ENCODE measurements around the gene SYVN1. TPM values are rescaled to one million over a fixed set of nuclear protein-coding genes. Genes with fewer than 3 reads are reported as not detected.

SYVN1 gene
- total RNA-seq, 2 experiments from 2014 or later = 89.1 to 96.8 TPM

GRCh38 chr11:65117206-65118096, 16.9 kb downstream of the SYVN1 start, which contains the start of gene ZNHIT2:
Gene ZNHIT2, minus strand, starts transcription at chr11:65117701. Its CDS starts 48 bp downstream, at chr11:65117653.
- peak within 1 kb of the TSS; percentile 91 for H3K27ac Mint-ChIP-seq
- TF ChIP-seq, protein P1, sequence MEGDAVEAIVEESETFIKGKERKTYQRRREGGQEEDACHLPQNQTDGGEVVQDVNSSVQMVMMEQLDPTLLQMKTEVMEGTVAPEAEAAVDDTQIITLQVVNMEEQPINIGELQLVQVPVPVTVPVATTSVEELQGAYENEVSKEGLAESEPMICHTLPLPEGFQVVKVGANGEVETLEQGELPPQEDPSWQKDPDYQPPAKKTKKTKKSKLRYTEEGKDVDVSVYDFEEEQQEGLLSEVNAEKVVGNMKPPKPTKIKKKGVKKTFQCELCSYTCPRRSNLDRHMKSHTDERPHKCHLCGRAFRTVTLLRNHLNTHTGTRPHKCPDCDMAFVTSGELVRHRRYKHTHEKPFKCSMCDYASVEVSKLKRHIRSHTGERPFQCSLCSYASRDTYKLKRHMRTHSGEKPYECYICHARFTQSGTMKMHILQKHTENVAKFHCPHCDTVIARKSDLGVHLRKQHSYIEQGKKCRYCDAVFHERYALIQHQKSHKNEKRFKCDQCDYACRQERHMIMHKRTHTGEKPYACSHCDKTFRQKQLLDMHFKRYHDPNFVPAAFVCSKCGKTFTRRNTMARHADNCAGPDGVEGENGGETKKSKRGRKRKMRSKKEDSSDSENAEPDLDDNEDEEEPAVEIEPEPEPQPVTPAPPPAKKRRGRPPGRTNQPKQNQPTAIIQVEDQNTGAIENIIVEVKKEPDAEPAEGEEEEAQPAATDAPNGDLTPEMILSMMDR (IDR thresholded peaks at IDR 0.05) = peak; percentile 88
- Histone ChIP-seq H3K27me3 (ENCODE audit: control insufficient read depth in 1 of 2, insufficient read depth in 2 of 2, low read length in 2 of 2) (no peaks in the 10 kb centered on the region), H3K4me1 (ENCODE audit: insufficient read depth, low read length) (peaks cover 66% of the 10 kb centered on the region), H3K9me3 (ENCODE audit: control insufficient read depth in 1 of 2, insufficient read depth in 1 of 2, low read length in 2 of 2) (no peaks in the 10 kb centered on the region), H3K27ac (ENCODE audit: low read depth in 1 of 2, low read length in 2 of 2) (peak within 1 kb of the TSS; percentile 79 to 85), H3K36me3 (ENCODE audit: insufficient read depth, low read length) (peaks cover 40% of the 10 kb centered on the region), H3K4me3 (ENCODE audit: low read length) (peak within 1 kb of the TSS; percentile 82)
- H3K4me3 Mint-ChIP-seq = peak within 1 kb of the TSS; percentile 96
- no peaks in the 10 kb centered on the region for H3K9me3 Mint-ChIP-seq
- intact Hi-C loops (cut with DNase I, micrococcal nuclease) = loop anchor here (1.0 to 10.0 kb wide), 12 partner anchors 7 to 407 kb away; partner anchors contain the start of genes CDCA5 (in 2 of the 2), VPS51 (in 2 of the 2), ZFPL1 (in 2 of the 2) and PPP2R5B (in 1 of the 2)
- ChIA-PET POLR2A (interaction anchor here (0.6 to 3.2 kb wide), 36 partner anchors 9 to 911 kb away, joined by 3 to 57 read pairs (median 4); partner anchors contain the start of genes ARL2, CAPN1, CCDC85B and EHD1), CTCF (interaction anchor here (0.6 to 5.3 kb wide), 17 partner anchors 8 to 339 kb away, joined by 3 to 23 read pairs (median 4); partner anchors contain the start of genes ARL2, SAC3D1, SF1 and SYVN1)
- ATAC-seq (ENCODE audit: poor library complexity) = peak; percentile 63
- H3K27me3 Mint-ChIP-seq = no peaks in the 10 kb centered on the region
- peaks cover 58% of the 10 kb centered on the region for H3K36me3 Mint-ChIP-seq (ENCODE audit: low read depth)
- peak; percentile 99 to 100 (median 100) for DNase-seq
- peaks cover 51% of the 10 kb centered on the region for H3K4me1 Mint-ChIP-seq (ENCODE audit: low read depth)

- H3K4me1 ChIP-seq (ENCODE audit: insufficient read depth, low read length) = peaks cover 69% of the 10 kb centered on the region
- Mint-ChIP-seq H3K27me3 (no peaks in the 10 kb centered on the region), H3K9me3 (no peaks in the 10 kb centered on the region), H3K4me1 (ENCODE audit: low read depth) (peaks cover 50% of the 10 kb centered on the region), H3K4me3 (peak overlapping the region; percentile 95), H3K36me3 (ENCODE audit: low read depth) (peaks cover 54% of the 10 kb centered on the region), H3K27ac (peak overlapping the region; percentile 91)
- DNase-seq (peak in 13 of 14 experiments; percentile 40 to 84 (median 61)), ATAC-seq (ENCODE audit: poor library complexity) (peak; percentile 20)
- POLR2A ChIA-PET = interaction anchor here (0.7 to 3.2 kb wide), 27 partner anchors 8 to 910 kb away, joined by 3 to 57 read pairs (median 6); partner anchors contain the start of genes ARL2, CAPN1, EHD1 and FERMT3
- H3K9me3 ChIP-seq (ENCODE audit: control insufficient read depth in 1 of 2, insufficient read depth in 1 of 2, low read length in 2 of 2) = no peaks in the 10 kb centered on the region
- TF ChIP-seq, protein P1 (IDR thresholded peaks at IDR 0.05) = no peak
- peaks cover 40% of the 10 kb centered on the region for H3K36me3 ChIP-seq (ENCODE audit: insufficient read depth, low read length)
- intact Hi-C loops (cut with DNase I, micrococcal nuclease) = loop anchor here (1.0 to 10.0 kb wide), 10 partner anchors 18 to 408 kb away; partner anchors contain the start of genes CDCA5 (in 2 of the 2), VPS51 (in 2 of the 2), ZFPL1 (in 2 of the 2) and PPP2R5B (in 1 of the 2)
- peak overlapping the region; percentile 79 to 85 for H3K27ac ChIP-seq (ENCODE audit: low read depth in 1 of 2, low read length in 2 of 2)
- H3K4me3 ChIP-seq (ENCODE audit: low read length) = peak overlapping the region; percentile 82
- no peaks in the 10 kb centered on the region for H3K27me3 ChIP-seq (ENCODE audit: control insufficient read depth in 1 of 2, insufficient read depth in 2 of 2, low read length in 2 of 2)
- CTCF ChIA-PET = interaction anchor here (0.9 to 1.3 kb wide), 7 partner anchors 17 to 338 kb away, joined by 3 to 7 read pairs (median 4); partner anchors contain the start of genes SAC3D1, SF1, SYVN1 and VPS51
These were observed 17.7 kb downstream of the SYVN1 start for GRCh38 chr11:65116370-65117205.

All from CD4-positive, alpha-beta T cell (primary cell).